ENCODE measurements around the gene TMEM258.

Gene TMEM258

DNA sequence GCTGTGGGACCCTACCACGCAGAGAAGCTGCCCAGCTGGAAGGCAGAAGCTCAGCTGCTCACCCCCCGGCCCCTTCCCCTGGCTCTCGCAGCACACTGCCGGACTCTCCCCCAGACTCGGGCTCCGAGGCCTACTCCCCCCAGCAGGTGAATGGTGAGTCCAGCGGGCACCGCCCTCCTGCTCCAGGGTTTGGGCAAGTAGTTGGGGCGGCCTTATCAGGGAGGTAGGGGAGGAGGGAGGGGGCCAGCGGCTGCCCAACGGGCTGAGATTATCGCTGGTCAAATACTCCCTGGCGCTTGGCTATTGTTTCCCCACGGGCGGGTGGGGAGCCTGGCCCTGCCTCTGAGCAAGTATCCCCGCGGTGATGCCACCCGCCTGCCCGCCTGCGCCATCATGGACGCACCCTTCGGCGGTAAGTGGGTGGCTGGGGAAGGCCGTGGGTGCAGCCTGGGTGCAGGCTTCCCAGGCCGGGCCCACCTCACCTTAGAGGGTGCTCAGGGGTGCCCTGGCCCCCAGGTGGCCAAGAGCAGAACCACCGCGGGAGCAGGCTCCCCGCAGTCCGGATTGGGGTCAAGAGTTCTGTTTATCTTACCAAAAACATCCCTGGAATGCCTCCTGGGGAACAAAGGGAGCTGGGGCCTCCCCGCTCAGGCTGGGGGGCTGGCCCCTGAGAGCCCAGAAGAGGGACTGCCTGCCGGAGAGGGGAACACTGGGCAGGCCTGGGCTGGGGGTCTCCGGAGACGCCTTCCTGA lies 23.1 kb downstream of the TMEM258 start:
- Mint-ChIP-seq H3K9me3 (no peaks in the 10 kb centered on the region), H3K36me3 (ENCODE audit: low read depth) (no peaks in the 10 kb centered on the region), H3K27ac (no peak overlapping the region), H3K27me3 (no peaks in the 10 kb centered on the region), H3K4me3 (no peak overlapping the region), H3K4me1 (ENCODE audit: low read depth) (peaks cover 3% of the 10 kb centered on the region)
- DNase-seq, result no peak

DNA sequence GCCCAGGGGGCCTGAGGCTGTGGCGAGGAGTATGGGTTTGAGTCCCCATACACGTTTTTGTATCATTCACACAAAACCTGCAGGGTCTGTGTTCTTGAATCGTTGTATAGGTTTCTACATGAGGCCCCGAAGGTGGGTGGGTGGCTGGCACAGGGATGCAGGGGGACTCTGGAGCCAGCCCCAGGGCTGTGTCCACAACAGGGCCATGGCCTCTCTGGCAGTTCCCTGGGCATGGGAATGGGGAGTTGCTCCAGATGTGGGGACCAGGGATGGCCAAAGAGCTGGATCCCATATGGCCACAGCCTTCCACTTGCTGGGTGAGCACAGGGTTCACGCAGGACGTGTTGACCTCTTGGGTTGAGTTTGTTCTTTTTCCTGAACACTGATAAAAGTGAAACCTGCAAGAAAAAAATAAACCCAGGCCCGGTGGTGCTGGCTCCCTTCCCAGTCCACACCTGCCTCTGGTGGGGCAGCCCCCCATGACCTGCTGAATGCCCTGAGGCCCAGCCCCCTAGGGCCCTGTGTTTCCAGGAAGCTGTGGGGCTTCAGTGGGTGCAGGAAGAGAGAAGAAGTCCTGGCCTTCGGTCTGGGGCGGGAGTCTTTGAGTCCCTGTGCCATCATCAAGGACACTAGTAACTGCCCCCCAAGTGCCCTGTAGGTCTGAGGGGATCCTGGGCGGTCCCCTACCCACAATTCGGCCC lies 23.9 kb downstream of the TMEM258 start:
- H3K27ac Mint-ChIP-seq, result no peak overlapping the region
- H3K4me3 Mint-ChIP-seq, result no peak overlapping the region
- H3K9me3 Mint-ChIP-seq, result no peaks in the 10 kb centered on the region
- no peaks in the 10 kb centered on the region for H3K36me3 Mint-ChIP-seq (ENCODE audit: low read depth)
- no peak for DNase-seq
- no peaks in the 10 kb centered on the region for H3K27me3 Mint-ChIP-seq
- H3K4me1 Mint-ChIP-seq (ENCODE audit: low read depth), result peaks cover 3% of the 10 kb centered on the region

DNA sequence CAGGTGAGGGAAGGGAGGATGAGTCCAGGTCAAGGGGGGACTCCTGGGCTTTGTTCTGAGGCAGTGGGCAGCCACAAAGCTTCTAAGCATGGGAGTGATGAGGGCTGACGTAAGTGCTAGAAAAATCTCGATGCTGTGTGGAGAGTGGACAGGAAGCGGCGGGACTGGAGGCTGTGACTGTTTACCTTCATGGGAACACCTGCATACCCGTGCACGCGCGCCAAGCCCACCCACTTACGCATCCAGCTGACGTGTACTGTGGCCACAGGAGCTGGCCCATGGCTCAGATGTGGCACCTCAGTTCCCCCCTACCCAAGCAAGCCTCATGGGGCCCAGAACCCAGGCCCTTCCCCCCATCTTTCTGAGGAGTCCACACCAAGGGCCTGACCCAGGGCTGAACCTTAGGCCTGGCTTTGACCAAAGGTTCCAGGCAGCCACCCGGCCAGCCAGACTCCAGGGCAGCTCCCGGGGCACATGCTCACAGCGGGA lies 26.0 kb downstream of the TMEM258 start:
- H3K36me3 Mint-ChIP-seq (ENCODE audit: low read depth), result no peaks in the 10 kb centered on the region
- H3K27ac Mint-ChIP-seq, result no peak overlapping the region
- H3K4me3 Mint-ChIP-seq, result no peak overlapping the region
- no peaks in the 10 kb centered on the region for H3K9me3 Mint-ChIP-seq
- no peak for DNase-seq
- no peaks in the 10 kb centered on the region for H3K27me3 Mint-ChIP-seq
- H3K4me1 Mint-ChIP-seq (ENCODE audit: low read depth), result no peaks in the 10 kb centered on the region

DNA sequence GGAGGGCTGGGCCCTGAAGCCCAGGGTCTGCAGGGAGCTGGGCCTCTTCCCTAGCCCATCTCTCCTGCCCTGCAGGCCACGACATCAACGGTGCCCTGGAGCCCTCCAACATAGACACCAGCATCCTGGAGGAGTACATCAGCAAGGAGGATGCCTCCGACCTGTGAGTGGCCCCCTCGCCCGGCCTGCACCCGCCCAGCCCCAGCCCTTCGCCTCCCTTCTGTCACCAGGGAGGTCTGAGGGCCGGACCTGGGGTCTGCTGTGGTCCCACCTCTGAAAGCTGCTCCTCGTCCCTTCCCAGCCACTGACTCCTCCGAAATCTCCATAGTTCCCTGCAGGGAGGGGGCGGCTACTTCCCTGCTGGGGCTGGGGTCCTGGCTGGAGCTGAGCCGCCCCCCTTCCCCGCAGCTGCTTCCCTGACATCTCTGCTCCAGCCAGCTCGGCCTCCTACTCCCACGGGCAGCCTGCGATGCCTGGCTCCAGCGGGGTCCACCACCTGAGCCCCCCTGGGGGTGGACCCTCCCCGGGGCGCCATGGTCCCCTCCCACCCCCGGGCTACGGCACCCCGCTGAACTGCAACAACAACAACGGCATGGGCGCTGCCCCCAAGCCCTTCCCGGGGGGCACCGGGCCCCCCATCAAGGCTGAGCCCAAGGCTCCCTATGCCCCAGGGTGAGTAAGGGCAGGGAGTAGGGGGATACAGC lies 26.7 kb downstream of the TMEM258 start:
- Mint-ChIP-seq H3K27me3 (no peaks in the 10 kb centered on the region), H3K36me3 (ENCODE audit: low read depth) (no peaks in the 10 kb centered on the region), H3K27ac (no peak overlapping the region), H3K4me3 (no peak overlapping the region), H3K4me1 (ENCODE audit: low read depth) (no peaks in the 10 kb centered on the region), H3K9me3 (no peaks in the 10 kb centered on the region)
- DNase-seq, result no peak

DNA sequence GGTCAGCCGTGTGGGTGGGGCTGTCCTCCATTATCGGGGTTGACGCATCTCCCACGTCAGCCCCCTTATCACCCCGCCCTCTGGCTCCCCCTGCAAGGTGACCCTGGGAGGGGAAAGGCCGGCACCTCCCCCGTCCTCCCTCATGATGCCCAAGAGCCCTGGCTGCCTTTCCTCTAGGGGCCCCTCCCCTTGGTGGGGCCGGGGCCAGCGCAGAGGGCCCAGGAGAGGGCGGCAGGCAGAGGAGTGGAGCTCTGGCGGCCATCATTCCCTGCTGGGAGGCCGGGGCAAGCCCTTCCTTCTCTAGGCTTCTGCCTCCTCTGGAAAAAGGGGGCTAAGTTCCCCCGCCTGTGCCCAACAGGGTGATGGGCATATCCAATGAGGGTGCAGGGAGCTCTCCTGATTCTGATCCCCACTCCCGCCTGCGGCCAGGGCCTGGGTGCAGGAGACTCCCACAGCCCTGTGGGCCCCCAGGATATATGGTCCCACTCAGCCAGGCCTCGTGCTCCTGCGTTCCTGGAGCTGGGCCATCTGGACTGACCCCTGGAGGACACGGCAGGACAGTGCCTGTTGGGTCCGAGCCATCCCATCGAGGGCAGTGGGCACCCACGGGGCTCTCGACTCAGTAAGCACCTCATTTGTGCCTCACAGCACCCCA lies 27.7 kb downstream of the TMEM258 start:
- Mint-ChIP-seq H3K4me1 (ENCODE audit: low read depth) (no peaks in the 10 kb centered on the region), H3K36me3 (ENCODE audit: low read depth) (no peaks in the 10 kb centered on the region), H3K27me3 (no peaks in the 10 kb centered on the region), H3K4me3 (no peak overlapping the region), H3K27ac (no peak overlapping the region), H3K9me3 (no peaks in the 10 kb centered on the region)
- no peak for DNase-seq

DNA sequence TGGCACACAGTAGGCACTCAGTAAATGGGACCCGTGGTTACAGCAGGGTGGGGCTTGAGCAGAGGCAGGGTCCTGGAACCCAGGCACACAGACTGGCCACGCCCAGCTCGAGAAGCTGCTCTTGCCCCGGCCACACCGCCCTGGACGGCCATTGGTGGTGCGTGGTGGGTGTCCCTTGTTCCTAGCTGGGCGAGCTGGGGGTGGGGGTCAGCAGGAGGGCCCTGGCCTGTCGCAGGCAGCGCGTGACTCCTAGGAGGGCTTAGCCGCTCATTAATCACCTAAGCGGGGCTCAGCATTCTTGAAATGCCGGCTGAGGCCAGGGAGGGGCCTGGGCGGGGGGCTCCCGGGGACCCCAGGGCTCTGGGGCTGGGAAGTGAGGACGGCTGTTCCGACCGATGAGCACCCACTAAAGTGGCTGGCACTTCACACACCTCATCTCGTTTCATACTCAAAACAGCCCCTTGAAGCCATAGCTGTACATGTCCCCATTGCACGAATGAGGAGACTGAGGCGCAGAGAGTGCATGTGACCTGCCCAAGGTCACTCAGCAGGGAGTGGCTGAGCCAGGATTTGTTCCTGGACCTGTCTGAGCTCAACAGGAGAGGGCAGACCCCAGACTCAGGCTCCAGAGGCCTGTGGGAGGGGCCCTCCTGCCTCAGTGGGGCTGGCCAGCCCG lies 28.3 kb downstream of the TMEM258 start:
- H3K27ac Mint-ChIP-seq, result no peak overlapping the region
- no peak for DNase-seq
- H3K36me3 Mint-ChIP-seq (ENCODE audit: low read depth), result no peaks in the 10 kb centered on the region
- H3K27me3 Mint-ChIP-seq, result no peaks in the 10 kb centered on the region
- H3K4me1 Mint-ChIP-seq (ENCODE audit: low read depth), result no peaks in the 10 kb centered on the region
- no peaks in the 10 kb centered on the region for H3K9me3 Mint-ChIP-seq
- no peak overlapping the region for H3K4me3 Mint-ChIP-seq

DNA sequence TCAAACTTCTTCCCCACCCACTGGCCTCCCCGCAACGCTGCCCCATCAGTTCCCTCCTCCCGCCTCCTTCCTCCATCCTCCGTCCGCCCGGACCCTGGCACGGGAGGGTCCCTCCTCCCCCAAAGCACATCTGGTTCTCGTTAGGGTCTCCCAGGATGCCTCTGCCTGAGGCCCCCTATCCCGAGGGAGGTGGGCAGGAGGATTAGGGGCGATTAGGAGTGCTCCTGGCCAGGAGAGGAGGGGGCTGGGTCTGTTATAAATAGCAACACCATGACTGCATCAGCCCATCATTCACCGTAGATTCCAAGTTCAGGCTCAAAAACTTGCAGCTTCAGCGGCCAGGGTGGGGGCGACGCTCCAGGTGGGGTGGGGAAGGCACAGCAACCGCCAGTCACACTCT lies 29.6 kb downstream of the TMEM258 start:
- Mint-ChIP-seq H3K27me3 (no peaks in the 10 kb centered on the region), H3K9me3 (no peaks in the 10 kb centered on the region), H3K36me3 (ENCODE audit: low read depth) (no peaks in the 10 kb centered on the region), H3K4me1 (ENCODE audit: low read depth) (no peaks in the 10 kb centered on the region), H3K4me3 (no peak overlapping the region), H3K27ac (no peak overlapping the region)
- no peak for DNase-seq

DNA sequence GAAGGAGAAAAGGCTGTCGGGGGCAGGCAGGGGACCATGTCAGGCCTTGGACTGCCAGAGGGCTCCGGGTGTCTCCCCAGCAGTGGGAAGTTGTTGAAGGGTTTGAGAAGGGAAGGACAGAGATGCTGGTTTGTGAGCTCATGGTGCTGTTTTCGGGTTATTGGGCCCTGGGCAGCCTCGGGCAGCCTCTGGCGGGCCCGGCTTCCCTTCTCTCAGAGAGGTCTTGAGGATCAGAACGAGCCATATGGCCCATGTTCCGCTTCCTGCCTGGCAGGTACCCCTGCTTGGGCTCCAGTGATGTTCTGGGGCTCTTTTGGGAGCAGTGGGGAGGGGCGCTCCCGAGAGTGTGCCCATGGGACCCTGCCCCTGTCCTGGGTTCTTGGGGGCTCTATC lies 30.2 kb downstream of the TMEM258 start:
- H3K27ac Mint-ChIP-seq, result no peak overlapping the region
- H3K36me3 Mint-ChIP-seq (ENCODE audit: low read depth), result no peaks in the 10 kb centered on the region
- no peaks in the 10 kb centered on the region for H3K4me1 Mint-ChIP-seq (ENCODE audit: low read depth)

DNA sequence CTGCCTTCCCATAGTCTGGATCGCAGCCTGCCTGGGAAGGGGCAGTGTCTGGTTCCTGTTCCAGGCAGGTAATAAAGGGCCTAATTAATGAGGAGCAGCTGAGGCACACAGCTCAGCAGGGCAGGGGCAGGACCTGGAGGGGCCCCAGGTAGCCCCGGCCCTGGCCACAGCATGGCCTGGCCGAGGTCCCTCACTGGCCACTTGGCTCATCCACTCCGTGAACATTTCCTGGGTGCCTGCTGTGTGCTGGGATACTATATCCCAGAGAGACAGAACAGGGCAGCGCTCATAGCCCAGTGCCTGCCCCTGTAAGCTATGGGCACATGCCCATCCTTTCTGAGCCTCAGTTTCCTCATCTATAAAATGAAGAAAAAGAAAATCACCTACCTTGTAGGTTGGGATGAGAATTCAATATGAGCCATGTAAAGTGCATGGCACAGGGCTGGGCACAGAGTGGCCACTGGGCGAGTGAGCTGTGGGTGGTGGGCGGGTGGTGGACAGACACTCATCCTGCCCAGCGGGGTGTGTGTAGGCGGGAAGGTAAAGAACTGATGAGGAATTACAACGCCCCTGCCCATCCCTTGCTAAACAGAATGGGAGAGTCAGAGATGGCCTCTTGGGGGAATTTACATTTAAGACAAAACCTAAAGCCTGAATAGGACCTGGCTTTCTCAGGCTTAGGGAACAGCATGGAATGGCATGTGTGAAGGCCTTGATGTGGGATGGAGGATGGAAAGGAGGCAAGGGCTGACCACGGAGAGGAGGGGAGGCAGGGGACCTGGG lies 30.8 kb downstream of the TMEM258 start:
- Mint-ChIP-seq H3K36me3 (ENCODE audit: low read depth) (no peaks in the 10 kb centered on the region), H3K27me3 (no peaks in the 10 kb centered on the region), H3K4me3 (no peak overlapping the region), H3K27ac (no peak overlapping the region), H3K4me1 (ENCODE audit: low read depth) (peaks cover 1% of the 10 kb centered on the region), H3K9me3 (no peaks in the 10 kb centered on the region)
- DNase-seq, result no peak

More for the DNA sequence above, 30.2 kb downstream of the TMEM258 start:
- no peaks in the 10 kb centered on the region for H3K9me3 Mint-ChIP-seq
- no peak overlapping the region for H3K4me3 Mint-ChIP-seq
- H3K27me3 Mint-ChIP-seq, result no peaks in the 10 kb centered on the region
- DNase-seq, result no peak

DNA sequence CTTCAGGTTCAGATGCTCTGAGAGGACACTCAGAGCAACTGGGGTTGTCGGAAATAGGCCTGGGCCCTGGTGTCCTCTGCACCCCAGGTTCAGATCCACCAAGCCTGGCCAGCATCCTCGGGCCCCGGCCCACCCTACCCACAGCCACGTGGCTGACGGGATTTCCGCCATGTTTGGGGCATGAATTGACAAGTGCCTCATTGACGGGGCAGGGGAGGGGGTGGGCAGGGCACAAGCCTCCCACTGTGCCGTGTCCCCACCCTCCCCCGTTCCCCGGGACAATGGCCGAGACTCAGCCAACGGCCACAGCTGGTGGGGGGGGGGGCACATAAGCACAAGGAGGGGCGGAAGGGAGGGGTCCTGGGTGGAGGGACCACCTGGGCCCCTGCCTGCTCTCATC lies 31.5 kb downstream of the TMEM258 start:
- no peaks in the 10 kb centered on the region for H3K9me3 Mint-ChIP-seq
- no peak overlapping the region for H3K27ac Mint-ChIP-seq
- H3K27me3 Mint-ChIP-seq, result no peaks in the 10 kb centered on the region
- DNase-seq, result no peak
- H3K4me1 Mint-ChIP-seq (ENCODE audit: low read depth), result peaks cover 8% of the 10 kb centered on the region
- no peaks in the 10 kb centered on the region for H3K36me3 Mint-ChIP-seq (ENCODE audit: low read depth)
- no peak overlapping the region for H3K4me3 Mint-ChIP-seq

DNA sequence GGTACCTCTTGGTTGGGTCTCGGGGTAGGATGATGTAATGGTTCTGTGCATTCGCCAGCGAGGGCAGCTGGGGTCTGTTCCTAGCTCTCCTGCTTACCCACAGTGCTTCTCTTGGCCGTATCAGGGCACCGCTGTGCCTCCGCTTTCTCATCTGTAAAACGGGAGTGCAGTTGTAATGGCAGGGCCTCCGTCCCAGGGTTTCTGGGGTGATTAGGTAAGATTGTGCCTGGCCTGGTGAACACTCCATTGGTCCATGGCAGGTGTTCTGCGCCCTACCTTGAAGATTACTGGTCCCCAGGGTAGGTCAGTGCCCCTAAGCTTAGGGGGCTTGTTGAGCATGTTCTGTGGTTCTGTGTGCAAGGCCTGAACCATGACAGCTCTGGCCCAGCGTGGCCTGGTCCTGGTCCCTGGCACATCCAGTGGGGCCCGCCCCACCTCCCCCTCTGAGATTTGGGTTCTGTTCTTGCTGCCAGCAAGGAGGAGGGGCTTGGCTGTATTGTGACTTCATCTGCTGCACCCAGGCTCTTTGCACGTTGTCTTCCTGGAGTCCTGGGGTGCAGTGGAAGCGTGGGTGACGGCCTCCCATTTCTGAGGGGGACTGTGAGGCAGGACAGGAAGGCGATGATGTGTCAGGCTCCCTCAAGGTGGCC lies 35.1 kb downstream of the TMEM258 start:
- peaks cover 14% of the 10 kb centered on the region for H3K27me3 Mint-ChIP-seq
- DNase-seq, result no peak
- H3K9me3 Mint-ChIP-seq, result no peaks in the 10 kb centered on the region
- H3K4me3 Mint-ChIP-seq, result no peak overlapping the region
- peaks cover 16% of the 10 kb centered on the region for H3K4me1 Mint-ChIP-seq (ENCODE audit: low read depth)
- no peak overlapping the region for H3K27ac Mint-ChIP-seq
- H3K36me3 Mint-ChIP-seq (ENCODE audit: low read depth), result no peaks in the 10 kb centered on the region

DNA sequence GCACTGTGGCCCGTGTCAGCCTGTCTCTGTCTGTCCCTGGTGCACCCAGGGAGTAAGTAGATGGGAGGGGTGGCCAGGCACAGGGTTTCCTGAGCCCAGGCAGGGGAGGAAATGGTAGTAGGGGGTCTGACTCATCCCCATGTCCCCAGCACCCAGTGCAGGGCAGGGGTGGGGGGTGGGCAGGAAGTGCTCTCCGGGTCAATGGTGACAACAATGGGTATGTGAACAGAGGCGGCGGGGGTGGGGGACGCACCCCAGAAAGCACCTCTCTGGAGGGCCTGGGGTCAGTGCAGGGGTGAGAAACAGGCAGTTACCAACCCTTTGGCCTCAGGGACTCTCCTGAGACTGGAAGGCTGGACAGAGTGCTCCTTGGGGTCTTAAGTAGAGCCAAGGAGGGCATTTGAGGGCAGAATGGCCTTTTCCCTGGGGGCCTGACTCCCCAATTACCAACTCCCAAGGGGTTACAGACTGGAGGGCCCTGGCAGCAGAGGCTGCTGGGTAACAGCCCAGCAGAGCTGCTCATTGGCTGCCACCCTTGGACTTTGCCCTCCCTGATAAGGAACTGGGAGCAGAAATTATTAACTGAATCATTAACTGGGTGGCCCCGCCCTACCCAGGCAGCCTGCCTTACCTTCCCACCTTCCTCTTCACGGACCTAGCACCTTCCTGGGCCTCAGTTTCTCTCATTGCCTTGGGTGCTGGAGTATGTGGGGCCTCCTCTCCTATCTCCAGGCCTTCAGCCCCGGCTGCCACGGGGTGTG lies 35.8 kb downstream of the TMEM258 start:
- Mint-ChIP-seq H3K27me3 (peaks cover 18% of the 10 kb centered on the region), H3K4me3 (no peak overlapping the region), H3K36me3 (ENCODE audit: low read depth) (no peaks in the 10 kb centered on the region), H3K27ac (peak overlapping the region; percentile 54), H3K9me3 (no peaks in the 10 kb centered on the region), H3K4me1 (ENCODE audit: low read depth) (peaks cover 18% of the 10 kb centered on the region)
- peak; percentile 51 for DNase-seq

DNA sequence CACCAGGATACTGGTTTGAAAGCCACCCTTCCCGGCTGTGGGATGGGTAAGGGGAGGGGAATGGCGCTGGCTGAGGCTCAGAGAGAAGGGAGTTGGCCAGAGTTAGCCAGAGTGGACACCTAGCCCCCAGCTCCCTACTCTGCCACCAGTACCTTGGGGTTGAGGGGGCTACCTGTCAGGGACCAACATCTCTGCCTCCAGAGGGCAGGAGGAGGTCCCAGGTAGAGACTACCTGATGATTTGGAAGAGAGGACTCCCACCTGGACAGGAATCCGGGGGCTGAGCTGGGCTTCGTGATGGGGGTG lies 36.3 kb downstream of the TMEM258 start:
- Mint-ChIP-seq H3K4me3 (no peak overlapping the region), H3K36me3 (ENCODE audit: low read depth) (no peaks in the 10 kb centered on the region), H3K9me3 (no peaks in the 10 kb centered on the region), H3K27ac (peak overlapping the region; percentile 54), H3K27me3 (peaks cover 22% of the 10 kb centered on the region), H3K4me1 (ENCODE audit: low read depth) (peaks cover 18% of the 10 kb centered on the region)
- DNase-seq, result no peak
